Activated T-cell treated with anti-CD3 and anti-CD28 coated beads for 48 hours (primary cell): ENCODE data around the gene GHITM.

ENCODE experiments used
- DNase-seq: peaks from one replicate; pipeline ENCODE4 v3.0.0-alpha.2; 2020; ENCODE audit warnings: low read depth

GHITM gene

DNA sequence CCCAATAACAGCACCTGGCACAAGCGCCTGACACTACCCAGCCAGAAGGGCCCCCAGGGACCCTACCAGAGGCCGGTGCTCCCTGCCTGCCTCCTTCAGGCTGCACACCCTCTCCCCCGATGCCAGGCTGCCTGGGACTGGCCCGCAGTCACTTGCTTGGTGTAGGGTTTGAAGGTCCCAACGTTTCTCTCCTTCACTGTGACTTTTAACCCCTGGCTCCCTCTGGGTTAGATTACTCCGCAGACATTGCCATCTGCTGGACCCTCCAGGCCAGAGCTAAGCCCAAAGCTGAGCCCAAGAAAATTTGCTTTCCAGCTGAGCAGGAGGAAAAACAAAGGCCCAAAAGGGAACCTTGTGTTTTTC, 61.9 kb downstream of the GHITM start:
- no peak for DNase-seq

GRCh38 chr10:84201682-84202081, 62.4 kb downstream of the GHITM start:
- DNase-seq, result no peak

DNA sequence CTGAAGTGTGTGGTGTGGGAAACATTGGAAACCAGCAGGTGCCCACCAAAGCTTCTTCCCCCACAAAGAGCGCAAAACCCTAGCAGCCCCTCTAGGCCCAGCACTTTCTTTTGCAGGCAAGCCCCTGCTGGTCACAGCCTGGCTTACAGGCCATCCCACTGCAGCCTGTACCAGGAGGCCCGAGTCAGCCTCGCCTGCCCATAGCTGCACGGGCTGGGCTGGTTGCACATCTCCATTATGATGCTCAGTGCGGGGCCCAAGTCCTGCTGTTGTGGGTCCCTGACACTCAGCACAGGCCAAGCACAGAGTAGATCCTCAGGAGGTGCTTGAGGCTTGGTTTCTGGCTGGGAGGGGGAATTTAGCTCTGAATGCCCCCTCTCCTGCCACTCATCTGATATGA, 63.0 kb downstream of the GHITM start:
- no peak for DNase-seq
